Osteocyte (in vitro differentiated cells): ENCODE data around the gene ETV6. TPM values are rescaled to one million over a fixed set of nuclear protein-coding genes. Genes with fewer than 3 reads are reported as not detected.

Experiments
- DNase-seq: peaks from one replicate; pipeline ENCODE4 v3.0.0; 2021; ENCODE audit warnings: mixed read lengths; ENCODE audit not compliant: unreplicated experiment; ENCODE audit errors: extremely low spot score
- H3K27ac Mint-ChIP-seq: one replicate; pipeline ENCODE4 v1.8.0; 2021; ENCODE audit warnings: mild to moderate bottlenecking, mixed read lengths; ENCODE audit not compliant: unreplicated experiment
- H3K27me3 Mint-ChIP-seq: one replicate; pipeline ENCODE4 v1.8.0; 2021; ENCODE audit warnings: mixed read lengths; ENCODE audit not compliant: unreplicated experiment
- H3K36me3 Mint-ChIP-seq: one replicate; pipeline ENCODE4 v1.8.0; 2021; ENCODE audit warnings: mixed read lengths; ENCODE audit not compliant: unreplicated experiment
- H3K4me1 Mint-ChIP-seq: one replicate; pipeline ENCODE4 v1.8.0; 2021; ENCODE audit warnings: mixed read lengths; ENCODE audit not compliant: unreplicated experiment
- H3K4me3 Mint-ChIP-seq: one replicate; pipeline ENCODE4 v1.8.0; 2021; ENCODE audit warnings: mild to moderate bottlenecking, moderate library complexity, mixed read lengths; ENCODE audit not compliant: unreplicated experiment
- H3K9me3 Mint-ChIP-seq: one replicate; pipeline ENCODE4 v1.8.0; 2021; ENCODE audit warnings: mixed read lengths; ENCODE audit not compliant: unreplicated experiment
- total RNA-seq: library from RNA; stranded (reverse); gene quantifications from 2 replicates; pipeline ENCODE4 v1.2.1, GENCODE V29; 2021
- TF ChIP-seq, protein P1 (sequence below): fragments of 200-600 bp; sonication (generic); IDR thresholded peaks from 2 replicates; pipeline ENCODE4 v1.5.0; 2021; ENCODE audit warnings: antibody characterized with exemption, mild to moderate bottlenecking, moderate library complexity

ETV6 gene
- total RNA-seq, 1 donor from 2014 or later = 24.4 TPM

DNA sequence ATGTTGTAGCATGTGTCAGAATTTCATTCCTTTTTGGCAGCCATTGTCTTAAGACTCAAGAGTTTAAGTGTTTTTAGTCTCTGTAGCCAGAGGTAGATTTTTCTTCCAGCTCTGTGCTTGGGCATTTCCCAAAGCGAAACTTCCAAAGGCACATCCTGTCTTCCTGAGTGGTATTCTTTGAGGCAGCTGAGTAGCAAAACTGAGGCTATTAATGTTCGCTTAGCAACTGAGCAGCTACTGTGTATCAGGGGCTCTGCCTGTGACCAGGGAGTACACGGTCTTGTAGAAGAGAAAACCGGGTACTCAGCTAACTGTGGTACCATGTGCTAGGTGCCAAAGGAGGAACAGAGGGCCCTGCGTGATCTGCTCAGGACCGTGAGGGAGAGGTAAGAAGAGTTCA is 52.0 kb downstream of the ETV6 start:
- no peak overlapping the region for H3K4me3 Mint-ChIP-seq
- no peaks in the 10 kb centered on the region for H3K27me3 Mint-ChIP-seq
- no peaks in the 10 kb centered on the region for H3K9me3 Mint-ChIP-seq
- peaks cover 48% of the 10 kb centered on the region for H3K4me1 Mint-ChIP-seq
- H3K36me3 Mint-ChIP-seq = peaks cover 2% of the 10 kb centered on the region
- TF ChIP-seq, protein P1, sequence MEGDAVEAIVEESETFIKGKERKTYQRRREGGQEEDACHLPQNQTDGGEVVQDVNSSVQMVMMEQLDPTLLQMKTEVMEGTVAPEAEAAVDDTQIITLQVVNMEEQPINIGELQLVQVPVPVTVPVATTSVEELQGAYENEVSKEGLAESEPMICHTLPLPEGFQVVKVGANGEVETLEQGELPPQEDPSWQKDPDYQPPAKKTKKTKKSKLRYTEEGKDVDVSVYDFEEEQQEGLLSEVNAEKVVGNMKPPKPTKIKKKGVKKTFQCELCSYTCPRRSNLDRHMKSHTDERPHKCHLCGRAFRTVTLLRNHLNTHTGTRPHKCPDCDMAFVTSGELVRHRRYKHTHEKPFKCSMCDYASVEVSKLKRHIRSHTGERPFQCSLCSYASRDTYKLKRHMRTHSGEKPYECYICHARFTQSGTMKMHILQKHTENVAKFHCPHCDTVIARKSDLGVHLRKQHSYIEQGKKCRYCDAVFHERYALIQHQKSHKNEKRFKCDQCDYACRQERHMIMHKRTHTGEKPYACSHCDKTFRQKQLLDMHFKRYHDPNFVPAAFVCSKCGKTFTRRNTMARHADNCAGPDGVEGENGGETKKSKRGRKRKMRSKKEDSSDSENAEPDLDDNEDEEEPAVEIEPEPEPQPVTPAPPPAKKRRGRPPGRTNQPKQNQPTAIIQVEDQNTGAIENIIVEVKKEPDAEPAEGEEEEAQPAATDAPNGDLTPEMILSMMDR = no peak
- peak overlapping the region; percentile 64 for H3K27ac Mint-ChIP-seq
- DNase-seq = no peak

DNA sequence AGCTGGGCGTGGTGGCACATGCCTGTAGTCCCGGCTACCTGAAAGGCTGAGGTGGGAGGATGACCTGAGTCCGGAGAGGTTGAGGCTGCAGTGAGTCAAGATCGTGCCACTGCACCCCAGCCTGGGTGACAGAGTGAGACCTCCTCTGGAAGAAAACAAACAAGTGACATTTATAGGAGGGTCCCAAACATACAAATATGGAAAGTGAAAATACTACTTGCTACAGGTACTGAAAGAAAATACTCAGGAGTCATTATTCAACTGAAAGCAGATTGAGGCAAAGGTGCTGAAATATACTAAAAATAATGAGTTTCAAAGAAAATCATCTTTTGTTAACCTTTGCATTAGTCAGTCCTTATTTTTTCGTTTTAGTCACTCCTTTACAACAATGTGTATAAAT is 53.5 kb downstream of the ETV6 start:
- H3K9me3 Mint-ChIP-seq = no peaks in the 10 kb centered on the region
- DNase-seq = no peak
- no peaks in the 10 kb centered on the region for H3K27me3 Mint-ChIP-seq
- TF ChIP-seq, protein P1 = no peak
- H3K4me3 Mint-ChIP-seq = no peak overlapping the region
- peaks cover 2% of the 10 kb centered on the region for H3K36me3 Mint-ChIP-seq
- no peak overlapping the region for H3K27ac Mint-ChIP-seq
- peaks cover 47% of the 10 kb centered on the region for H3K4me1 Mint-ChIP-seq

DNA sequence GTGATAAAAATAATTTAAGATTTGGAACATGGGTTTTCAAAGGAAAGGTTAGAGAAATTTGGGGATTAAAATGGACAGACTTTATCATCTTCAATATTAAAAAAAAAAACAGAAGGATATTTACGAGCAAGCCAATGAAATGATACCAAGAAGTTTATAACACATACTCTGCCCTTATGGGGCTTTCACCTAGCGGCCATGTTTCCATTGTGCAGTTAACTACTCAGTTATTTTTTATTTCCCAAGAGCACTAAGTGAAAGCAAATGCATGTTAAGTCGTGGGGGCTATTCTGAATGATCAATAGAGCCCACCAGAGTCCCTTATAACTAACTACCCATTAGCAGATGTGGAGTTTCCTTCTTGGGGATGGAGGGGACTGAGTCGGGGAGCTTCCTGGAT is 53.9 kb downstream of the ETV6 start:
- TF ChIP-seq, protein P1 = no peak
- Mint-ChIP-seq H3K4me3 (no peak overlapping the region), H3K27ac (no peak overlapping the region), H3K4me1 (peaks cover 50% of the 10 kb centered on the region), H3K27me3 (no peaks in the 10 kb centered on the region), H3K36me3 (peaks cover 2% of the 10 kb centered on the region), H3K9me3 (no peaks in the 10 kb centered on the region)
- no peak for DNase-seq

DNA sequence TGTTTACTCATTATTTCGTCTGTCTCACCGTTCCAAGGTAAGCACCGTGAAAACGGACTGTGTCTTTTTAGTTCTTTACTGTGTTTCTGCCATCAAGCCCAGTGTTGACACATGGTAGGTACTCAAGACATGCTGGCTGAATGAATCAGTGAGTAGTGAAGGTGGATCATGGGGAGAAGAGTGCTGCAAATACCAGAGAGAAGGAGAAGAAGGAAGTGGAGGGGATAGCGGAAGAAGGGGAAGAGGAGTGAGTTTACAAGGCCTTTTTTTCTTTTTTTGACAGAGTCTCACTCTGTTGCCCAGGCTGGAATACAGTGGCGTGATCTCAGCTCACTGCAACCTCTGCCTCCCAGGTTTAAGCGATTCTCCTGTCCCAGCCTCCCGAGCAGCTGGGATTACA is 54.6 kb downstream of the ETV6 start:
- Mint-ChIP-seq H3K4me1 (peaks cover 56% of the 10 kb centered on the region), H3K27ac (peak overlapping the region; percentile 36), H3K27me3 (no peaks in the 10 kb centered on the region), H3K4me3 (no peak overlapping the region), H3K9me3 (no peaks in the 10 kb centered on the region), H3K36me3 (peaks cover 2% of the 10 kb centered on the region)
- no peak for DNase-seq
- TF ChIP-seq, protein P1 = no peak

DNA sequence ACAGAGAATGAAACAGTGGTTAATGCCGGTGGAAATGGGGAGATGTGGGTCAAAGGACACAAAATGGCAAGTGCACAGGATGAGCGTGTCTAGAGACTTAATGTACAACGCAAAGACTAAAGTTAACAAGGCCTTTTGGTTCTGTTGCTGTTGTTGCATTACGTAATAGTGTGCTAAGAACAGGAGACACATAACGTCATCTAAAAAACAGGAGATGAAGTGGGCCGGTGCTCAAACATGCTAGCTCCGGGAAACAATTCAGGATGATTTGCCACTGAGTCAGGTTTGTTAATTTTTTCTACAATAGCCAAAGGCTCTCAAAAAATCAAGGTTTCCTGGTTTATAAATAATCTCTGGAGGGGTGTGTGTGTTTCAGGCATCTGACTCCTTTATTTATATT is 55.5 kb downstream of the ETV6 start:
- peaks cover 2% of the 10 kb centered on the region for H3K36me3 Mint-ChIP-seq
- no peak for DNase-seq
- no peaks in the 10 kb centered on the region for H3K9me3 Mint-ChIP-seq
- H3K4me3 Mint-ChIP-seq = no peak overlapping the region
- H3K4me1 Mint-ChIP-seq = peaks cover 53% of the 10 kb centered on the region
- H3K27ac Mint-ChIP-seq = peak overlapping the region; percentile 70
- H3K27me3 Mint-ChIP-seq = no peaks in the 10 kb centered on the region
- TF ChIP-seq, protein P1 = no peak
